K562 (cell line): Measurements from ENCODE around the gene RNU2-63P. TPM values are rescaled to one million over a fixed set of nuclear protein-coding genes. Genes with fewer than 3 reads are reported as not detected.
A peak's percentile ranks its signal among the peaks of the same experiment; 100 is the strongest.

Experiments
- CGGBP1 ChIP-seq: fragments of 250-450 bp; sonication (Bioruptor Pico); IDR thresholded peaks from 2 replicates; pipeline ENCODE4 v1.9.0; 2021; ENCODE audit warnings: mild to moderate bottlenecking
- COPS2 ChIP-seq: fragments of 450-650 bp; conservative IDR thresholded peaks from 2 replicates; pipeline ENCODE4 v1.6.1; 2016; ENCODE audit warnings: mild to moderate bottlenecking, moderate library complexity
- ELF2 ChIP-seq: fragments of 250-450 bp; sonication (Bioruptor Pico); IDR thresholded peaks from 2 replicates; pipeline ENCODE4 v1.5.0; 2021; ENCODE audit warnings: mild to moderate bottlenecking
- FOSL1 ChIP-seq: fragments of 200-800 bp; sonication (Bioruptor generic); conservative IDR thresholded peaks from 2 replicates; pipeline ENCODE4 v1.6.1; 2016; ENCODE audit warnings: missing genetic modification characterization, missing compliant biosample characterization
- GABPA ChIP-seq: fragments of 200-800 bp; sonication (Bioruptor generic); conservative IDR thresholded peaks from 2 replicates; pipeline ENCODE4 v1.6.1; 2016; ENCODE audit warnings: low read depth, missing genetic modification characterization, missing compliant biosample characterization
- HDAC8 ChIP-seq: fragments of 450-650 bp; IDR thresholded peaks from 2 replicates; pipeline ENCODE4 v1.6.1; 2016; ENCODE audit warnings: mild to moderate bottlenecking, missing genetic modification characterization, moderate library complexity, missing compliant biosample characterization
- KDM4B ChIP-seq, 2 experiments: fragments of 450-650 bp in 1 of 2; sonication (generic) in 1 of 2; IDR thresholded peaks; 2 replicates each; pipeline ENCODE4 v1.6.1; 2016 to 2017; ENCODE audit warnings: borderline replicate concordance in 2 of 2, antibody characterized with exemption in 1 of 2, low read depth in 1 of 2, mild to moderate bottlenecking in 1 of 2
- MLLT1 ChIP-seq, 2 experiments: fragments of 450-650 bp; IDR thresholded peaks; 2 replicates each; pipeline ENCODE4 v1.6.1; 2016
- ZBTB1 ChIP-seq: sonication (generic); formaldehyde crosslinking; IDR thresholded peaks from 2 replicates; pipeline ENCODE4 v1.8.1; 2023; ENCODE audit warnings: missing genetic modification reagents, low read depth, mild to moderate bottlenecking, borderline replicate concordance
- ZNF318 ChIP-seq, 2 experiments: fragments of 450-650 bp; IDR thresholded peaks; 2 replicates each; pipeline ENCODE4 v1.6.1; 2016; ENCODE audit warnings: mild to moderate bottlenecking in 2 of 2, borderline replicate concordance in 1 of 2, low read depth in 1 of 2, moderate library complexity in 1 of 2
- ZNF592 ChIP-seq: fragments of 450-650 bp; IDR thresholded peaks from 2 replicates; pipeline ENCODE4 v1.6.1; 2017; ENCODE audit warnings: antibody characterized with exemption, mild to moderate bottlenecking
- polyA plus RNA-seq, 8 experiments: library from polyadenylated mRNA; depleted of rRNA in 4 of 8; stranded (reverse) in 5 of 8; unstranded in 3 of 8; fragments of >200 nt; fragmentation: Nextera tagmentation in 2 of 8; fragmentation: Illumina TruSeq in 1 of 8; extraction: Ambion mirVana in 2 of 8; extraction: Trizol in 1 of 8; gene quantifications; 2 replicates each; pipeline versions ENCODE4 v1.2.1 to v1.2.3, GENCODE V29; 2011 to 2014; ENCODE audit warnings: inconsistent platforms in 1 of 8, missing spikeins in 1 of 8
- total RNA-seq, 7 experiments: library from RNA; depleted of rRNA in 6 of 7; stranded (reverse); fragments of >200 nt in 6 of 7; fragmentation: Illumina TruSeq in 2 of 7; extraction: Trizol in 2 of 7; gene quantifications; 2 replicates each; pipeline versions ENCODE4 v1.2.1 to v1.2.3, GENCODE V29; 2011 to 2021; ENCODE audit warnings: low replicate concordance in 1 of 7

Gene RNU2-63P
- total and polyA plus RNA-seq, 9 of the 15 experiments (the other 6 are each of a cell fraction or from before 2014, with no cell fraction given) = 5.8 to 253 (median 169) TPM; not detected in 4

- no peak for TF ChIP-seq ZNF318 (IDR thresholded peaks at IDR 0.05; ENCODE audit: borderline replicate concordance in 1 of 2, low read depth in 1 of 2)
- TF ChIP-seq GABPA = peak; percentile 79
- TF ChIP-seq ZBTB1 (CRISPR knock-in tag) = peak; percentile 85; the same call in 1 of the 2 replicates
- peak; percentile 35; the same call in 1 of the 2 replicates for TF ChIP-seq CGGBP1
- TF ChIP-seq COPS2 = no peak
- TF ChIP-seq FOSL1 = peak; percentile 46; the same call in 1 of the 2 replicates
- no peak for TF ChIP-seq ELF2 (CRISPR knock-in tag)
- peak; percentile 86; the same call in 1 of the 2 replicates for TF ChIP-seq ZNF592
- TF ChIP-seq KDM4B (IDR thresholded peaks at IDR 0.05; ENCODE audit: borderline replicate concordance in 2 of 2, low read depth in 1 of 2) = peak in 1 of 2 experiments; percentile 64; a peak in 1 of 4 replicates
- 0 out of 4 replicates have a peak, but pooled peaks of 1 of the 2 experiments have one; percentile 29 for TF ChIP-seq MLLT1 (IDR thresholded peaks at IDR 0.05)
- no peak for TF ChIP-seq HDAC8 (tag)
Measured at GRCh38 chr2:88055371-88056128, 39.2 kb upstream of the RNU2-63P start, which contains the start of gene KRCC1 (continued).
